ENCODE measurements around the gene TMPRSS12. TPM values are rescaled to one million over a fixed set of nuclear protein-coding genes. Genes with fewer than 3 reads are reported as not detected.

TMPRSS12 gene
- total and polyA plus RNA-seq, 9 of the 15 experiments (the other 6 are each of a cell fraction or from before 2014, with no cell fraction given): 0.04 TPM; not detected in 8

DNA sequence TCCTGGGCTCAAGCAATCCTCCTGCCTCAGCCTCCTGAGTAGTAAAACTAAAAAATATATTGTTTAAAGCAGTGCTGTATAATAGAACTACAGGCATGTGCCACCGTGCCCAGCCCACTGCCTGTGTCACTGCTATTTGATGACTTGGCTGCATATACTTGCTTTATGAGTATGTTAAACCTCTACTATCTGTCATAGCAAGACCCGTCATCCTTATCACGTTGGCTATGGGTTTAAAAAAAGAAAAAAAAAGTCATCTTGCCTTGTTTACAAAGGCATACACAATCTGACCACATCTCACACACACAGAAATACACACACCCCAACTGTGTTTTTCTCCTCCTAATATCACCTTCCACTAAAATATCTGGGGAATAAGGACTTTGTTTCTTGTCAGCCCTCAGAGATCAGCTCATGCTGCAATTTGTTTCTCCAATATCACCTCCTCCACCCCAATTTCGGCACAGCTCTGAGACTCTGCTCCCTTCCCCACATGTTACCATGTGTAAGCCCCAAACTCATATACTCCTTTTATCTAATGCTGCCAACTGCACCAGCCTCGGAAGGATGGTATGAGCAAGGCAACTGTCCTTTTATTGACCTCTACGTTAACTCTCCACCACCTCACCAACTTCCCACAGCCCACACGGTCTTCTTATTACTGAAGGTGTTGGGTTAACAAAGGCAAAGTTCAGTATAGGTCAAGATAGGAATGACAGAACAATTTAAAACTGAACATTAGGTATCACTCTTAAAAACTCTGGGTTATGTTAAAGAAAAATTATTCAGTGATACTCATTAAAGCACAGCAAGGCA is 802 bp upstream of the TMPRSS12 start (continued):
- TF ChIP-seq TCF3 (CRISPR knock-in tag; IDR thresholded peaks at IDR 0.05) (peak; percentile 12; the same call in 1 of the 2 replicates), FOXJ2 (tag; IDR thresholded peaks at IDR 0.05) (no peak), ARID1B (IDR thresholded peaks at IDR 0.05) (peak; percentile 39; the same call in 1 of the 2 replicates)
- TF ChIP-seq, protein P1, sequence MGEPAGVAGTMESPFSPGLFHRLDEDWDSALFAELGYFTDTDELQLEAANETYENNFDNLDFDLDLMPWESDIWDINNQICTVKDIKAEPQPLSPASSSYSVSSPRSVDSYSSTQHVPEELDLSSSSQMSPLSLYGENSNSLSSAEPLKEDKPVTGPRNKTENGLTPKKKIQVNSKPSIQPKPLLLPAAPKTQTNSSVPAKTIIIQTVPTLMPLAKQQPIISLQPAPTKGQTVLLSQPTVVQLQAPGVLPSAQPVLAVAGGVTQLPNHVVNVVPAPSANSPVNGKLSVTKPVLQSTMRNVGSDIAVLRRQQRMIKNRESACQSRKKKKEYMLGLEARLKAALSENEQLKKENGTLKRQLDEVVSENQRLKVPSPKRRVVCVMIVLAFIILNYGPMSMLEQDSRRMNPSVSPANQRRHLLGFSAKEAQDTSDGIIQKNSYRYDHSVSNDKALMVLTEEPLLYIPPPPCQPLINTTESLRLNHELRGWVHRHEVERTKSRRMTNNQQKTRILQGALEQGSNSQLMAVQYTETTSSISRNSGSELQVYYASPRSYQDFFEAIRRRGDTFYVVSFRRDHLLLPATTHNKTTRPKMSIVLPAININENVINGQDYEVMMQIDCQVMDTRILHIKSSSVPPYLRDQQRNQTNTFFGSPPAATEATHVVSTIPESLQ (CRISPR knock-in tag; IDR thresholded peaks at IDR 0.05): no peak

- Histone ChIP-seq H3K9me1 (ENCODE audit: control insufficient read depth, insufficient read depth, low read length) (no peaks in the 10 kb centered on the region), H3K9me3 (replicated peaks; ENCODE audit: control insufficient read depth, insufficient read depth, low read depth, low read length) (peaks cover 5% of the 10 kb centered on the region), H3K4me1 (replicated peaks in 1 of 2; ENCODE audit: control insufficient read depth in 2 of 2, insufficient read depth in 2 of 2, low read length in 2 of 2) (peaks cover 5 to 8% of the 10 kb centered on the region in 2 experiments; a peak in 3 of 5 replicates), H3K4me2 (ENCODE audit: insufficient read depth, low read length) (no peak overlapping the region), H3K27me3 (ENCODE audit: control insufficient read depth in 2 of 2, insufficient read depth in 2 of 2, low read length in 2 of 2) (no peaks in the 10 kb centered on the region), H4K20me1 (replicated peaks; ENCODE audit: control insufficient read depth, insufficient read depth, low read length) (no peaks in the 10 kb centered on the region), H3K4me3 (no peak overlapping the region), H3K36me3 (ENCODE audit: control insufficient read depth, insufficient read depth, low read length) (no peaks in the 10 kb centered on the region), H3K27ac (ENCODE audit: extremely low read depth, low read depth, low read length) (no peak overlapping the region), H3K9ac (ENCODE audit: insufficient read depth in 1 of 2, low read depth in 2 of 2, low read length in 2 of 2) (no peak overlapping the region), H3K79me2 (ENCODE audit: control insufficient read depth, insufficient read depth, low read length) (no peaks in the 10 kb centered on the region), H2AFZ (ENCODE audit: low read depth, low read length) (no peak overlapping the region)
- ATAC-seq (no peak), FAIRE-seq (no peak), DNase-seq (ENCODE audit: extremely low read depth in 1 of 4, low spot score in 3 of 4) (peak in 1 of 4 experiments; percentile 9)
- no TSS peak for BruUV-seq (replicated peaks)
- POLR2A ChIA-PET: interaction anchor here (1.1 kb wide), 1 partner anchor 10 kb away, joined by 3 read pairs; no protein-coding TSS in a partner anchor
- TF ChIP-seq JUND (IDR thresholded peaks at IDR 0.05; ENCODE audit: borderline replicate concordance, low read depth, low read length) (peak; percentile 31; the same call in 1 of the 2 replicates), JUND (tag; IDR thresholded peaks at IDR 0.05; ENCODE audit: borderline replicate concordance, low read depth, low read length) (no peak), ZNF445 (CRISPR knock-in tag; IDR thresholded peaks at IDR 0.05; ENCODE audit: low read depth) (no peak), CBX3 (IDR thresholded peaks at IDR 0.05; ENCODE audit: borderline replicate concordance in 1 of 2, low read length in 2 of 2) (no peak), SNIP1 (IDR thresholded peaks at IDR 0.05; ENCODE audit: low read depth) (no peak), FOSL1 (tag; conservative IDR thresholded peaks at IDR 0.05) (peak; percentile 54; the same call in 1 of the 2 replicates), ATF3 (IDR thresholded peaks at IDR 0.05) (peak; percentile 77), ATF3 (CRISPR knock-in tag; conservative IDR thresholded peaks at IDR 0.05) (no peak)
- intact Hi-C loops (cut with micrococcal nuclease): no loop called here
- CTCF ChIA-PET (ENCODE audit: low intra/inter-chr PET ratio): no interaction called here
- in situ Hi-C loops (cut with MboI): no loop called here
These were observed 2.4 kb downstream of the TMPRSS12 start for GRCh38 chr12:50845021-50845647.
